A673 (cell line): ENCODE measurements around the gene LRRC52. TPM values are rescaled to one million over a fixed set of nuclear protein-coding genes. Genes with fewer than 3 reads are reported as not detected.

Experiments used
- BruUV-seq: library from RNA; stranded (reverse); fragments of 400-500 nt; replicated peaks from 2 replicates; lab custom pipeline; 2021; lab: Mats Ljungman, UMichigan
- CTCF ChIA-PET: fragments of 300-600 bp; sonication (Branson Sonifier 250); formaldehyde crosslinking; loops from one replicate; lab custom pipeline; 2022; ENCODE audit warnings: antibody characterized with exemption; lab: Charles Lee
- POLR2A ChIA-PET: fragments of 300-600 bp; sonication (Branson Sonifier 250); formaldehyde crosslinking; loops from one replicate; lab custom pipeline; 2022; ENCODE audit warnings: antibody characterized with exemption; ENCODE audit not compliant: low non-redundant PET; lab: Charles Lee
- DNase-seq: peaks from one replicate; pipeline ENCODE4 v3.0.0-alpha.2; 2015; ENCODE audit warnings: low spot score
- H3K27ac ChIP-seq: fragments of 200-600 bp; sonication (generic); 2 replicates; pipeline ENCODE4 v1.5.1; 2016; ENCODE audit warnings: mixed run types, low read depth, mild to moderate bottlenecking, mixed read lengths, antibody characterized with exemption, low read length; ENCODE audit not compliant: poor library complexity, severe bottlenecking
- H3K27me3 ChIP-seq: fragments of 200-600 bp; sonication (generic); replicated peaks from 2 replicates; pipeline ENCODE4 v1.6.1; 2017; ENCODE audit warnings: mixed run types, low read depth, mild to moderate bottlenecking, mixed read lengths, antibody characterized with exemption, low read length; ENCODE audit not compliant: insufficient read depth, poor library complexity
- H3K36me3 ChIP-seq: fragments of 200-600 bp; sonication (generic); 2 replicates; pipeline ENCODE4 v1.6.1; 2016; ENCODE audit warnings: mixed run types, mild to moderate bottlenecking, mixed read lengths, antibody characterized with exemption, low read length; ENCODE audit not compliant: insufficient read depth, poor library complexity, severe bottlenecking
- H3K4me1 ChIP-seq: fragments of 200-600 bp; sonication (generic); 2 replicates; pipeline ENCODE4 v1.6.1; 2017; ENCODE audit warnings: mixed run types, mild to moderate bottlenecking, mixed read lengths, antibody characterized with exemption, low read length; ENCODE audit not compliant: insufficient read depth, poor library complexity, severe bottlenecking
- H3K4me3 ChIP-seq: fragments of 200-600 bp; sonication (generic); 2 replicates; pipeline ENCODE4 v1.5.1; 2016; ENCODE audit warnings: low read depth, mixed run types, mild to moderate bottlenecking, mixed read lengths, low read length; ENCODE audit not compliant: poor library complexity, severe bottlenecking
- H3K9me3 ChIP-seq: fragments of 200-600 bp; sonication (generic); 2 replicates; pipeline ENCODE4 v1.6.1; 2016; ENCODE audit warnings: mixed run types, low read depth, mild to moderate bottlenecking, mixed read lengths, antibody characterized with exemption, low read length; ENCODE audit not compliant: poor library complexity, severe bottlenecking
- EZH2 ChIP-seq: fragments of 200-600 bp; sonication (generic); IDR thresholded peaks from 2 replicates; pipeline ENCODE4 v1.6.1; 2017; ENCODE audit warnings: borderline replicate concordance, low read depth, mild to moderate bottlenecking, mixed read lengths, antibody characterized with exemption, low read length; ENCODE audit not compliant: poor library complexity, severe bottlenecking
- intact Hi-C: fragments of 100-400 bp; cut with micrococcal nuclease; formaldehyde crosslinking; loops from one replicate; pipeline ENCODE4 v1.10.0; 2022; ENCODE audit not compliant: unreplicated experiment
- total RNA-seq: library from RNA; stranded (reverse); gene quantifications from 2 replicates; pipeline ENCODE4 v1.2.3, GENCODE V29; 2021
- TF ChIP-seq, protein P1 (sequence below): fragments of 300-800, 200-600 bp; sonication (generic); conservative IDR thresholded peaks from 2 replicates; pipeline ENCODE4 v1.5.1; 2017; ENCODE audit warnings: low read depth, mild to moderate bottlenecking, antibody characterized with exemption, low read length, moderate library complexity, mixed read lengths

LRRC52 gene
- total RNA-seq, 1 experiment from 2014 or later: not detected

DNA sequence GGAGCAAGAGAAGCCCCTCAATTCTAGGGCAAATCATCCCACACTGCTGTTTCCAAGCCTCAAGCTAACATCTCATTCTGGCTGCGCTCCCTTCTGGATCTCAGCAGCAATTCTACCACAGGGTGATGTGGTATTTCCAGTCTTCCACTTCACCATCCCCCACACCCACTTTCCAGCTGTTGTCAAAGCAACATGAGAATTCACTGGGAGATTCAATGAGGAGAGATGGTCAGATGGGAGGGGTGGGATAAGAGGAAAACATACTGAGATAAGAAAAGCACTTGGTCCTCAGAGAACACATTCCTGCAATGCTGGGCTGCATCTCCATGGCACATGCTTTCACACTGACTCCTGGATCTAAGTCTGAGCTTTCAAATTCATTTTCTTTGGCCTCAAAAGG, 47.3 kb upstream of the LRRC52 start:
- H3K9me3 ChIP-seq: no peaks in the 10 kb centered on the region
- POLR2A ChIA-PET: no interaction called here
- CTCF ChIA-PET: no interaction called here
- DNase-seq: no peak
- H3K27me3 ChIP-seq: no peaks in the 10 kb centered on the region
- no peak for TF ChIP-seq EZH2
- TF ChIP-seq, protein P1, sequence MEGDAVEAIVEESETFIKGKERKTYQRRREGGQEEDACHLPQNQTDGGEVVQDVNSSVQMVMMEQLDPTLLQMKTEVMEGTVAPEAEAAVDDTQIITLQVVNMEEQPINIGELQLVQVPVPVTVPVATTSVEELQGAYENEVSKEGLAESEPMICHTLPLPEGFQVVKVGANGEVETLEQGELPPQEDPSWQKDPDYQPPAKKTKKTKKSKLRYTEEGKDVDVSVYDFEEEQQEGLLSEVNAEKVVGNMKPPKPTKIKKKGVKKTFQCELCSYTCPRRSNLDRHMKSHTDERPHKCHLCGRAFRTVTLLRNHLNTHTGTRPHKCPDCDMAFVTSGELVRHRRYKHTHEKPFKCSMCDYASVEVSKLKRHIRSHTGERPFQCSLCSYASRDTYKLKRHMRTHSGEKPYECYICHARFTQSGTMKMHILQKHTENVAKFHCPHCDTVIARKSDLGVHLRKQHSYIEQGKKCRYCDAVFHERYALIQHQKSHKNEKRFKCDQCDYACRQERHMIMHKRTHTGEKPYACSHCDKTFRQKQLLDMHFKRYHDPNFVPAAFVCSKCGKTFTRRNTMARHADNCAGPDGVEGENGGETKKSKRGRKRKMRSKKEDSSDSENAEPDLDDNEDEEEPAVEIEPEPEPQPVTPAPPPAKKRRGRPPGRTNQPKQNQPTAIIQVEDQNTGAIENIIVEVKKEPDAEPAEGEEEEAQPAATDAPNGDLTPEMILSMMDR: no peak
- H3K27ac ChIP-seq: no peak overlapping the region
- no peak overlapping the region for H3K4me3 ChIP-seq
- intact Hi-C loops: no loop called here
- H3K36me3 ChIP-seq: no peaks in the 10 kb centered on the region
- BruUV-seq: no TSS peak
- no peaks in the 10 kb centered on the region for H3K4me1 ChIP-seq

DNA sequence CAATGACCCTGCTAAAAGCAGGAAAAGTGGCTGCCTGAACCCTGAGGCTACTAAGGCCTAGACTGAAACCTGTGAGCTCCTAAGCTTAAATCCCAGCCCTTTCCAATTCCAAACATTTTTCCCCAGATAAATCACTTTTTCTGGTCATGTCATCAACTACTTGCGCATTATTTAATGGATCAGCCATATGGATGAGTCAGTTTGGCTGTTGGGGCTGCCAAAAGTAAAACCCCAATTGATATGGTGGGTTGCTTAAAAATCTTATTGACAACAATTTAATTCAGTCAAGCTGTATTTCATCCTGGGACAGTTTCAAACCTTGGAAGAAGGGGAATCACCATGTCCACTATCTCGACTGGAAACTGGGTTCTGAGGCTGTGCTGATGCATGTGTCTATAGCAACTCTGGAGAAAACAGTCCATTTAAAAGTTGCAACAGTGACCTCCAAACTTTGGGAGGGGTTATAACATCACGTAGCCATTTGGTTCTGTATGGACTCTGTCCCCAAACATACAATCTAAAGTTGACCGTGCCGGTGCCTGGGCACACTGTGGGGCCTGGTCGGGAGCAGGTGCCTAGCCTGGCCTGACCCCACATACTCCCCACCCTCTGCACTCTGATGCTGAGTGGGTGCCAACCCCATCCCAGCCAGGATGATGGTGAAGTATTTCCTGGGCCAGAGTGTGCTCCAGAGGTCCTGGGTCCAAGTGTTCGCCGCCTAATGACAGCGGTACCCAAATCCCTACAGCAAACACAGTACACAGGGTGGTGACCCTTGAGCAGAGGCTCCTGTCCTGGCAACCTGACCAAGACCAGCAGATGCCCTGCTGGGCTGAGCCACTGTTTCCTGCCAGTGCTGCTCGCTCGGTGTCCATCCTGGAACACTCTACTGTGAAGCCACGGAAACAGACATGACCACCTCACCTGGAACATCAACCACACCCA, 46.5 kb upstream of the LRRC52 start:
- TF ChIP-seq EZH2: no peak
- TF ChIP-seq, protein P1: no peak
- CTCF ChIA-PET: no interaction called here
- Histone ChIP-seq H3K9me3 (no peaks in the 10 kb centered on the region), H3K36me3 (no peaks in the 10 kb centered on the region), H3K4me3 (no peak overlapping the region), H3K4me1 (no peaks in the 10 kb centered on the region), H3K27ac (no peak overlapping the region), H3K27me3 (no peaks in the 10 kb centered on the region)
- POLR2A ChIA-PET: no interaction called here
- intact Hi-C loops: no loop called here
- BruUV-seq: no TSS peak
- no peak for DNase-seq

DNA sequence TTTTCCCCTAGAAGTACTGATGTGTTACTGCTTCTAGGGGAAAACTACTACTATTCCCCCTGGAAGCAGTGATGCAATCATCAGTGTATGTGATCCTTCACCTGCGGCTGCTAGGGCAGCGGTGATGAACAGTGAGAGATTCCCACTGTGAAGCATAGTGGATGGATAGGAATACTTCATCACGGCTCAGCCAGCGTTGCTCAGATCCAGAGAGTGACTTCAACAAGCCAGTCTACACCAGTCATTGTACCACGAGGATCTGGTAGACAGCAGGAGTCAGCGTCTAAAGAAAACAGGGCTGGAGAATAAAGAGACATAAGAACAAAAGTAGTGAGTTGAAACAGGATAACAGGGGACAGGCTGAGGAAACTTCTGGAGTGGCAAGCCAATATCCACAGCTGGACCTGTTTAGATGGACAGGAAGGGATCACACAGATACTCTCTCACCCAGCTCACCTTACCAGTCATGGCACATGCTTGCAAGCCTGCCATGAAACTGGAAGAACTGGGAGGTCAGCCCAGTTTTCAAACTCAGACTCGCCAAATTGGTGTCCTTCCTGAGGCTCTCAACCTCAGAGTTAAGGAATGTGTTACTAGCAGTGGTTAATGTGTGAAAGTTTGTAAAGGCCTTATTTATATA, 42.4 kb upstream of the LRRC52 start:
- H3K27ac ChIP-seq: no peak overlapping the region
- H3K9me3 ChIP-seq: no peaks in the 10 kb centered on the region
- ChIA-PET CTCF (no interaction called here), POLR2A (no interaction called here)
- DNase-seq: no peak
- H3K4me1 ChIP-seq: no peaks in the 10 kb centered on the region
- TF ChIP-seq EZH2: no peak
- TF ChIP-seq, protein P1: no peak
- intact Hi-C loops: no loop called here
- BruUV-seq: no TSS peak
- no peak overlapping the region for H3K4me3 ChIP-seq
- H3K27me3 ChIP-seq: no peaks in the 10 kb centered on the region
- no peaks in the 10 kb centered on the region for H3K36me3 ChIP-seq
